GM12892 (cell line): Measurements from ENCODE around the gene AGO3.

Experiments
- POLR2A ChIP-seq: IDR thresholded peaks from 2 replicates; pipeline ENCODE4 v1.6.1; 2011; ENCODE audit warnings: low read depth, low read length, control low read depth
- POLR2AphosphoS5 ChIP-seq: IDR thresholded peaks from 2 replicates; pipeline ENCODE4 v1.6.1; 2011; ENCODE audit warnings: low read depth, low read length, control low read depth
- TAF1 ChIP-seq: IDR thresholded peaks from 2 replicates; pipeline ENCODE4 v1.6.1; 2011; ENCODE audit warnings: low read depth, mild to moderate bottlenecking, control low read depth, low read length, borderline replicate concordance

DNA sequence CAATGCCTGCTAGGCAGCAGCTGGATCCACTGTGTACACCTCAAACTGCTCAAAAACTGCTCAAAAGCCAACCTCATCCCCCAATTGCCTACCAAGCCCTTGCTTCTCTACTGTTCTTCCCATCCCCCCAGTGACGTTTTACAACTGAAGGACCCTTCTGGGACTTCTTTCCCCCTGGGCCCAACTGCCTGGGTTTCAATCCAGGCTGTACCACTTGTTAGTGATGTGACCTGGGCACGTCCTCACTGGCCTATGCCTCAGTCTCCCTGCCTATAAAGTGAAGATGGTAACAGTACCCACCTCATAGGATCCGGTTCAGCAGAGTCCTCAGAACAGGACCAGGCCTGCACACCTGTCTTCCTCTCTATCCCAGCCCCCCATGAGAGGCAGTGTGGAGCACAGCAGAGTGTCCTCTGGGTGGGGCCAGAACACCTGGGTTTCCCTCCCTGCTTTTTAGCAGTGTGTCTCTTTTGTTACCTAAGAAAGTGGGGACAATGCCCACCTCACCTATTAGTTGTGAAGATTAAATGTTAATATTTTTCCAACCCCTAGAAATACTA lies 151.1 kb downstream of the AGO3 start:
- no peak for TF ChIP-seq POLR2A
- no peak for TF ChIP-seq TAF1
- TF ChIP-seq POLR2AphosphoS5: no peak
